ENCODE data around the gene BAIAP3. TPM values are rescaled to one million over a fixed set of nuclear protein-coding genes. Genes with fewer than 3 reads are reported as not detected.

Gene BAIAP3
- total and polyA plus RNA-seq, 2 experiments from 2014 or later = 5.2 to 13.0 TPM

- DNase-seq (ENCODE audit: low spot score) = no peak
- Histone ChIP-seq H3K9me2 (ENCODE audit: insufficient read depth) (no peaks in the 10 kb centered on the region), H3K79me2 (replicated peaks; ENCODE audit: insufficient read depth) (peaks cover 90% of the 10 kb centered on the region), H3K4me2 (no peak overlapping the region), H3K36me3 (ENCODE audit: insufficient read depth) (peaks cover 30% of the 10 kb centered on the region), H3K27me3 (ENCODE audit: insufficient read depth) (no peaks in the 10 kb centered on the region), H3K27ac (ENCODE audit: low read depth) (no peak overlapping the region), H3F3A (replicated peaks; ENCODE audit: low read depth) (0 out of 2 replicates have a peak, but pooled peaks cover 3% of the 10 kb centered on the region), H4K20me1 (replicated peaks; ENCODE audit: insufficient read depth) (peaks cover 49% of the 10 kb centered on the region), H3K4me3 (no peak overlapping the region), H2AFZ (no peak overlapping the region), H3K4me1 (ENCODE audit: insufficient read depth) (peaks cover 7% of the 10 kb centered on the region; the same call in 1 of the 2 replicates)
- Mint-ChIP-seq H3K4me3 (no peak overlapping the region), H3K36me3 (ENCODE audit: low read depth) (peaks cover 70% of the 10 kb centered on the region), H3K9me3 (no peaks in the 10 kb centered on the region; the same call in 2 of the 3 replicates), H3K4me1 (peaks cover 4% of the 10 kb centered on the region; the same call in 2 of the 3 replicates), H3K27me3 (ENCODE audit: insufficient read depth, low read depth, poor library complexity) (peaks cover 22% of the 10 kb centered on the region), H3K27ac (no peak overlapping the region)
- no peak for ATAC-seq
- TF ChIP-seq CREB1 (CRISPR knock-in tag; IDR thresholded peaks at IDR 0.05; ENCODE audit: low read depth) (no peak), STAT1 (IDR thresholded peaks at IDR 0.05; ENCODE audit: unreplicated experiment) (no peak), REST (IDR thresholded peaks at IDR 0.05; ENCODE audit: unreplicated experiment) (no peak), CTCF (conservative IDR thresholded peaks at IDR 0.05; ENCODE audit: low read depth in 2 of 2) (no peak), EZH2phosphoT487 (IDR thresholded peaks at IDR 0.05; ENCODE audit: unreplicated experiment) (no peak)
- TF ChIP-seq, protein P1, sequence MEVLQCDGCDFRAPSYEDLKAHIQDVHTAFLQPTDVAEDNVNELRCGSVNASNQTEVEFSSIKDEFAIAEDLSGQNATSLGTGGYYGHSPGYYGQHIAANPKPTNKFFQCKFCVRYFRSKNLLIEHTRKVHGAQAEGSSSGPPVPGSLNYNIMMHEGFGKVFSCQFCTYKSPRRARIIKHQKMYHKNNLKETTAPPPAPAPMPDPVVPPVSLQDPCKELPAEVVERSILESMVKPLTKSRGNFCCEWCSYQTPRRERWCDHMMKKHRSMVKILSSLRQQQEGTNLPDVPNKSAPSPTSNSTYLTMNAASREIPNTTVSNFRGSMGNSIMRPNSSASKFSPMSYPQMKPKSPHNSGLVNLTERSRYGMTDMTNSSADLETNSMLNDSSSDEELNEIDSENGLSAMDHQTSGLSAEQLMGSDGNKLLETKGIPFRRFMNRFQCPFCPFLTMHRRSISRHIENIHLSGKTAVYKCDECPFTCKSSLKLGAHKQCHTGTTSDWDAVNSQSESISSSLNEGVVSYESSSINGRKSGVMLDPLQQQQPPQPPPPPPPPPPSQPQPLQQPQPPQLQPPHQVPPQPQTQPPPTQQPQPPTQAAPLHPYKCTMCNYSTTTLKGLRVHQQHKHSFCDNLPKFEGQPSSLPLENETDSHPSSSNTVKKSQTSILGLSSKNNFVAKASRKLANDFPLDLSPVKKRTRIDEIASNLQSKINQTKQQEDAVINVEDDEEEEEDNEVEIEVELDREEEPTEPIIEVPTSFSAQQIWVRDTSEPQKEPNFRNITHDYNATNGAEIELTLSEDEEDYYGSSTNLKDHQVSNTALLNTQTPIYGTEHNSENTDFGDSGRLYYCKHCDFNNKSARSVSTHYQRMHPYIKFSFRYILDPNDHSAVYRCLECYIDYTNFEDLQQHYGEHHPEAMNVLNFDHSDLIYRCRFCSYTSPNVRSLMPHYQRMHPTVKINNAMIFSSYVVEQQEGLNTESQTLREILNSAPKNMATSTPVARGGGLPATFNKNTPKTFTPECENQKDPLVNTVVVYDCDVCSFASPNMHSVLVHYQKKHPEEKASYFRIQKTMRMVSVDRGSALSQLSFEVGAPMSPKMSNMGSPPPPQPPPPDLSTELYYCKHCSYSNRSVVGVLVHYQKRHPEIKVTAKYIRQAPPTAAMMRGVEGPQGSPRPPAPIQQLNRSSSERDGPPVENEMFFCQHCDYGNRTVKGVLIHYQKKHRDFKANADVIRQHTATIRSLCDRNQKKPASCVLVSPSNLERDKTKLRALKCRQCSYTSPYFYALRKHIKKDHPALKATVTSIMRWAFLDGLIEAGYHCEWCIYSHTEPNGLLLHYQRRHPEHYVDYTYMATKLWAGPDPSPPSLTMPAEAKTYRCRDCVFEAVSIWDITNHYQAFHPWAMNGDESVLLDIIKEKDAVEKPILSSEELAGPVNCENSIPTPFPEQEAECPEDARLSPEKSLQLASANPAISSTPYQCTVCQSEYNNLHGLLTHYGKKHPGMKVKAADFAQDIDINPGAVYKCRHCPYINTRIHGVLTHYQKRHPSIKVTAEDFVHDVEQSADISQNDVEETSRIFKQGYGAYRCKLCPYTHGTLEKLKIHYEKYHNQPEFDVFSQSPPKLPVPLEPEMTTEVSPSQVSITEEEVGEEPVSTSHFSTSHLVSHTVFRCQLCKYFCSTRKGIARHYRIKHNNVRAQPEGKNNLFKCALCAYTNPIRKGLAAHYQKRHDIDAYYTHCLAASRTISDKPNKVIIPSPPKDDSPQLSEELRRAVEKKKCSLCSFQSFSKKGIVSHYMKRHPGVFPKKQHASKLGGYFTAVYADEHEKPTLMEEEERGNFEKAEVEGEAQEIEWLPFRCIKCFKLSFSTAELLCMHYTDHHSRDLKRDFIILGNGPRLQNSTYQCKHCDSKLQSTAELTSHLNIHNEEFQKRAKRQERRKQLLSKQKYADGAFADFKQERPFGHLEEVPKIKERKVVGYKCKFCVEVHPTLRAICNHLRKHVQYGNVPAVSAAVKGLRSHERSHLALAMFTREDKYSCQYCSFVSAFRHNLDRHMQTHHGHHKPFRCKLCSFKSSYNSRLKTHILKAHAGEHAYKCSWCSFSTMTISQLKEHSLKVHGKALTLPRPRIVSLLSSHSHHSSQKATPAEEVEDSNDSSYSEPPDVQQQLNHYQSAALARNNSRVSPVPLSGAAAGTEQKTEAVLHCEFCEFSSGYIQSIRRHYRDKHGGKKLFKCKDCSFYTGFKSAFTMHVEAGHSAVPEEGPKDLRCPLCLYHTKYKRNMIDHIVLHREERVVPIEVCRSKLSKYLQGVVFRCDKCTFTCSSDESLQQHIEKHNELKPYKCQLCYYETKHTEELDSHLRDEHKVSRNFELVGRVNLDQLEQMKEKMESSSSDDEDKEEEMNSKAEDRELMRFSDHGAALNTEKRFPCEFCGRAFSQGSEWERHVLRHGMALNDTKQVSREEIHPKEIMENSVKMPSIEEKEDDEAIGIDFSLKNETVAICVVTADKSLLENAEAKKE (CRISPR knock-in tag; IDR thresholded peaks at IDR 0.05) = no peak
Observed at GRCh38 chr16:1314399-1315068, 18.9 kb upstream of the BAIAP3 start.

All from GM23338 (cell line).